Transverse colon (tissue), 4 donors: ENCODE data around the gene TBX1.

Experiments
- POLR2AphosphoS5 ChIP-seq, 3 donors: sonication (generic); formaldehyde crosslinking; IDR thresholded peaks; one replicate each; pipeline ENCODE4 v1.6.1; 2016; ENCODE audit warnings: antibody characterized with exemption in 3 of 3
- TF ChIP-seq, protein P1 (sequence below), 5 experiments: fragments of 200-600 bp in 3 of 5; fragments of 450-650 bp in 2 of 5; sonication (generic) in 3 of 5; IDR thresholded peaks; 1 replicate in 2 of 5; 2 replicates in 3 of 5; pipeline ENCODE4 v1.5.1; 2016 to 2017; ENCODE audit warnings: antibody characterized with exemption in 5 of 5, inconsistent platforms in 3 of 5, mild to moderate bottlenecking in 2 of 5, moderate library complexity in 1 of 5

DNA sequence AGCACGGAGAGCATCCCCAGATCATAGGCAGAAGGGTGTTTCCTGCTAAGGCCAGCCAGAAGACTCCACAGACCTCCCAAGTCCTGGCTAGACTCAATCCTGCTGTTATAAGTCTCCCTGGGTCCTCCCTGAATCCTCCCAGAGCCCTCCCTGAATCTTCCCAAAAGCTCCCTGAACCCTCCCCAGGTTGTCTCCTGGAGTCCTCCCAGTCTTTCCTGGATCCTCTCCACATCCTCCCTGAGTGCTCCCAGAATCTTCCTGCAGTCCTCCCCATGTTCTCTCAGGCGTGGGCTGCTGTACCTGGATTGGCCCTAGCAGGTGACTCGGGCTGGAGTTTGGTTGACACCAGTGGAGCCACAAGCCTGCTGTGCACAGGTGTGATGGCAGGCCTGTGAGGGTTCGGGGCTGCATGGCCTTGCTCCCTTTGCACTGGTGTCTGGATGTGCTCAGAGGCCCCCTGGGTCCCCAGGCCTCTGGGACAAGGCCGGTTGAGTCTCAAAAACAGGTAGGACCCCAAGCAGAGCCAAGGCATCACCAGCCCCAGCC, 25.7 kb upstream of the TBX1 start:
- TF ChIP-seq, protein P1, sequence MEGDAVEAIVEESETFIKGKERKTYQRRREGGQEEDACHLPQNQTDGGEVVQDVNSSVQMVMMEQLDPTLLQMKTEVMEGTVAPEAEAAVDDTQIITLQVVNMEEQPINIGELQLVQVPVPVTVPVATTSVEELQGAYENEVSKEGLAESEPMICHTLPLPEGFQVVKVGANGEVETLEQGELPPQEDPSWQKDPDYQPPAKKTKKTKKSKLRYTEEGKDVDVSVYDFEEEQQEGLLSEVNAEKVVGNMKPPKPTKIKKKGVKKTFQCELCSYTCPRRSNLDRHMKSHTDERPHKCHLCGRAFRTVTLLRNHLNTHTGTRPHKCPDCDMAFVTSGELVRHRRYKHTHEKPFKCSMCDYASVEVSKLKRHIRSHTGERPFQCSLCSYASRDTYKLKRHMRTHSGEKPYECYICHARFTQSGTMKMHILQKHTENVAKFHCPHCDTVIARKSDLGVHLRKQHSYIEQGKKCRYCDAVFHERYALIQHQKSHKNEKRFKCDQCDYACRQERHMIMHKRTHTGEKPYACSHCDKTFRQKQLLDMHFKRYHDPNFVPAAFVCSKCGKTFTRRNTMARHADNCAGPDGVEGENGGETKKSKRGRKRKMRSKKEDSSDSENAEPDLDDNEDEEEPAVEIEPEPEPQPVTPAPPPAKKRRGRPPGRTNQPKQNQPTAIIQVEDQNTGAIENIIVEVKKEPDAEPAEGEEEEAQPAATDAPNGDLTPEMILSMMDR (IDR thresholded peaks at IDR 0.05): no peak
- no peak for TF ChIP-seq POLR2AphosphoS5 (IDR thresholded peaks at IDR 0.05)
